HepG2 (cell line): ENCODE data around the gene CEP131. TPM values are rescaled to one million over a fixed set of nuclear protein-coding genes. Genes with fewer than 3 reads are reported as not detected.

Experiments
- BORCS8-MEF2B ChIP-seq: sonication (generic); formaldehyde crosslinking; IDR thresholded peaks from 2 replicates; pipeline ENCODE4 v1.8.0; 2022; ENCODE audit warnings: mild to moderate bottlenecking, missing genetic modification reagents
- FOXA3 ChIP-seq: IDR thresholded peaks from 2 replicates; pipeline ENCODE4 v1.6.1; 2016; ENCODE audit warnings: missing genetic modification reagents, missing compliant biosample characterization
- HNF4A ChIP-seq: sonication (generic); formaldehyde crosslinking; IDR thresholded peaks from 2 replicates; pipeline ENCODE4 v1.4.0; 2020; ENCODE audit warnings: missing genetic modification reagents
- KDM6A ChIP-seq: IDR thresholded peaks from 2 replicates; pipeline ENCODE4 v1.6.1; 2016; ENCODE audit warnings: low read depth
- LCORL ChIP-seq, 2 experiments: fragments of 450-650 bp in 1 of 2; sonication (generic) in 1 of 2; formaldehyde crosslinking in 1 of 2; IDR thresholded peaks; 2 replicates each; pipeline versions ENCODE4 v1.5.0 to v1.6.1; 2017 to 2020; ENCODE audit warnings: antibody characterized with exemption in 1 of 2, missing genetic modification reagents in 1 of 2
- NR2F6 ChIP-seq, 2 experiments: IDR thresholded peaks; 2 replicates each; pipeline ENCODE4 v1.6.1; 2016; ENCODE audit warnings: antibody characterized with exemption in 1 of 2, mild to moderate bottlenecking in 1 of 2
- PATZ1 ChIP-seq: sonication (generic); formaldehyde crosslinking; IDR thresholded peaks from 2 replicates; pipeline ENCODE4 v1.4.0; 2020; ENCODE audit warnings: missing genetic modification reagents
- POLR2G ChIP-seq: fragments of 200-400 bp; formaldehyde crosslinking; IDR thresholded peaks from 2 replicates; pipeline ENCODE4 v1.6.1; 2018; ENCODE audit warnings: mild to moderate bottlenecking, low read depth, low read length, moderate library complexity
- SP5 ChIP-seq: IDR thresholded peaks from 2 replicates; pipeline ENCODE4 v1.6.1; 2016; ENCODE audit warnings: low read depth, borderline replicate concordance
- TFAP4 ChIP-seq: sonication (generic); IDR thresholded peaks from 2 replicates; pipeline ENCODE4 v1.6.1; 2016; ENCODE audit warnings: low read depth, borderline replicate concordance
- ZNF333 ChIP-seq: sonication (generic); formaldehyde crosslinking; IDR thresholded peaks from 2 replicates; pipeline ENCODE4 v1.4.0; 2020; ENCODE audit warnings: mild to moderate bottlenecking, missing genetic modification reagents, borderline replicate concordance
- ZNF687 ChIP-seq: sonication (generic); formaldehyde crosslinking; IDR thresholded peaks from 2 replicates; pipeline ENCODE4 v1.5.1; 2020; ENCODE audit warnings: mild to moderate bottlenecking, missing genetic modification reagents, moderate library complexity
- ZNF883 ChIP-seq: sonication (generic); formaldehyde crosslinking; IDR thresholded peaks from 2 replicates; pipeline ENCODE4 v1.5.1; 2020; ENCODE audit warnings: mild to moderate bottlenecking, missing genetic modification reagents; ENCODE audit errors: not compliant biosample characterization
- polyA plus RNA-seq, 8 experiments: library from polyadenylated mRNA; depleted of rRNA in 3 of 8; stranded (reverse) in 7 of 8; unstranded in 1 of 8; fragments of >200 nt; fragmentation: Illumina TruSeq in 4 of 8; extraction: Trizol in 4 of 8; gene quantifications; 2 replicates each; pipeline versions ENCODE4 v1.2.1 to v1.2.3, GENCODE V29; 2011 to 2016; ENCODE audit warnings: low read depth in 4 of 8, missing spikeins in 1 of 8, mixed read lengths in 1 of 8; ENCODE audit not compliant: insufficient read depth in 1 of 8
- total RNA-seq, 5 experiments: library from RNA; depleted of rRNA; stranded (reverse); fragments of >200 nt; fragmentation: Illumina TruSeq; extraction: Trizol; gene quantifications; 2 replicates each; pipeline ENCODE4 v1.2.3, GENCODE V29; 2016; ENCODE audit warnings: low read depth in 1 of 5
- TF ChIP-seq, protein P1 (sequence below): sonication (generic); formaldehyde crosslinking; IDR thresholded peaks from 2 replicates; pipeline ENCODE4 v1.4.0; 2020; ENCODE audit warnings: mild to moderate bottlenecking, missing genetic modification reagents, borderline replicate concordance
- TF ChIP-seq, protein P2 (sequence below): sonication (generic); formaldehyde crosslinking; conservative IDR thresholded peaks from 2 replicates; pipeline ENCODE4 v1.4.0; 2020; ENCODE audit warnings: mild to moderate bottlenecking, missing genetic modification reagents, moderate library complexity

Gene CEP131
- total and polyA plus RNA-seq, 2 of the 13 experiments (the other 11 are each of a cell fraction or from before 2014, with no cell fraction given), result 5.0 to 16.8 TPM

DNA sequence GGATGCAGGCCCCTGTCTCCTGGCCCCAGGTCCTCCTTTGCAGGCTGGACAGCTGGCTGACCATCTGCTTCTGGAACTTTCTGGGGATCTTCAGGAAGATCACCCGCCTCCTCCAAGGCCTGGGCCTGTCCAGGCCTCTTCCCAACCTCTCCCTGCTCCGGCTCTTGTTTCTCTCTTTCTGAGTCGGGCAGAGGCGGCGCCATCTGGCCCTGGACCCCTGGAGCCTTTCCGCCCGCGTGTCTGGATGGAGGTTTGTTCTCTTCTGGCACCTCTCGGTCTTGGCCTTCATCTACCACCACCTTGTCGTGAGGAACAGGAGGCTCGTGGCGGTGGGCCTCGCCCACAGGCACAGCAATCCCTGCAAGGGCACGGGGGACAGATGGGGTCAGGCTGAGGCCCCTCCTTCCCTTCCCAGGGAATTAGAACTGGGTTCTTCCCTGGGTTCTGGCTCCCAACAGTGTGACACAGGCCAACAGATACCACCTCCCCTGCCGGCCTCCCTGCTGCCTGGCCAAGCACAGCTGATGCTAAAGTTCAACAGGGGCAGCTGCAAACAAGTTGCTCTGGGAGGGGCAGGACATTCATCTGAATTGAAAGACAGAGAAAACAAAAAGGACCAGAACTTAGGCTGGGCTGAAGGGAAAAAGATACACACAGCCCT, 29.7 kb upstream of the CEP131 start (continued):
- TF ChIP-seq NR2F6 (IDR thresholded peaks at IDR 0.05), result no peak
- TF ChIP-seq NR2F6 (CRISPR knock-in tag; IDR thresholded peaks at IDR 0.05), result peak; percentile 16; the same call in 1 of the 2 replicates
- TF ChIP-seq PATZ1 (CRISPR knock-in tag), result peak; percentile 67
- peak; percentile 95 for TF ChIP-seq TFAP4
- TF ChIP-seq HNF4A (CRISPR knock-in tag), result peak; percentile 73
- 0 out of 2 replicates have a peak, but pooled peaks have one; percentile 33 for TF ChIP-seq KDM6A
- no peak for TF ChIP-seq LCORL (IDR thresholded peaks at IDR 0.05)
- TF ChIP-seq LCORL (CRISPR knock-in tag; IDR thresholded peaks at IDR 0.05), result peak; percentile 74; the same call in 1 of the 2 replicates
- TF ChIP-seq, protein P1, sequence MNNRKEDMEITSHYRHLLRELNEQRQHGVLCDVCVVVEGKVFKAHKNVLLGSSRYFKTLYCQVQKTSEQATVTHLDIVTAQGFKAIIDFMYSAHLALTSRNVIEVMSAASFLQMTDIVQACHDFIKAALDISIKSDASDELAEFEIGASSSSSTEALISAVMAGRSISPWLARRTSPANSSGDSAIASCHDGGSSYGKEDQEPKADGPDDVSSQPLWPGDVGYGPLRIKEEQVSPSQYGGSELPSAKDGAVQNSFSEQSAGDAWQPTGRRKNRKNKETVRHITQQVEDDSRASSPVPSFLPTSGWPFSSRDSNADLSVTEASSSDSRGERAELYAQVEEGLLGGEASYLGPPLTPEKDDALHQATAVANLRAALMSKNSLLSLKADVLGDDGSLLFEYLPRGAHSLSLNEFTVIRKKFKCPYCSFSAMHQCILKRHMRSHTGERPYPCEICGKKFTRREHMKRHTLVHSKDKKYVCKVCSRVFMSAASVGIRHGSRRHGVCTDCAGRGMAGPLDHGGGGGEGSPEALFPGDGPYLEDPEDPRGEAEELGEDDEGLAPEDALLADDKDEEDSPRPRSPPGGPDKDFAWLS, result no peak
- TF ChIP-seq FOXA3, result no peak
- TF ChIP-seq, protein P2, sequence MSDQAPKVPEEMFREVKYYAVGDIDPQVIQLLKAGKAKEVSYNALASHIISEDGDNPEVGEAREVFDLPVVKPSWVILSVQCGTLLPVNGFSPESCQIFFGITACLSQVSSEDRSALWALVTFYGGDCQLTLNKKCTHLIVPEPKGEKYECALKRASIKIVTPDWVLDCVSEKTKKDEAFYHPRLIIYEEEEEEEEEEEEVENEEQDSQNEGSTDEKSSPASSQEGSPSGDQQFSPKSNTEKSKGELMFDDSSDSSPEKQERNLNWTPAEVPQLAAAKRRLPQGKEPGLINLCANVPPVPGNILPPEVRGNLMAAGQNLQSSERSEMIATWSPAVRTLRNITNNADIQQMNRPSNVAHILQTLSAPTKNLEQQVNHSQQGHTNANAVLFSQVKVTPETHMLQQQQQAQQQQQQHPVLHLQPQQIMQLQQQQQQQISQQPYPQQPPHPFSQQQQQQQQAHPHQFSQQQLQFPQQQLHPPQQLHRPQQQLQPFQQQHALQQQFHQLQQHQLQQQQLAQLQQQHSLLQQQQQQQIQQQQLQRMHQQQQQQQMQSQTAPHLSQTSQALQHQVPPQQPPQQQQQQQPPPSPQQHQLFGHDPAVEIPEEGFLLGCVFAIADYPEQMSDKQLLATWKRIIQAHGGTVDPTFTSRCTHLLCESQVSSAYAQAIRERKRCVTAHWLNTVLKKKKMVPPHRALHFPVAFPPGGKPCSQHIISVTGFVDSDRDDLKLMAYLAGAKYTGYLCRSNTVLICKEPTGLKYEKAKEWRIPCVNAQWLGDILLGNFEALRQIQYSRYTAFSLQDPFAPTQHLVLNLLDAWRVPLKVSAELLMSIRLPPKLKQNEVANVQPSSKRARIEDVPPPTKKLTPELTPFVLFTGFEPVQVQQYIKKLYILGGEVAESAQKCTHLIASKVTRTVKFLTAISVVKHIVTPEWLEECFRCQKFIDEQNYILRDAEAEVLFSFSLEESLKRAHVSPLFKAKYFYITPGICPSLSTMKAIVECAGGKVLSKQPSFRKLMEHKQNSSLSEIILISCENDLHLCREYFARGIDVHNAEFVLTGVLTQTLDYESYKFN (CRISPR knock-in tag), result peak; percentile 70
- TF ChIP-seq BORCS8-MEF2B (CRISPR knock-in tag), result peak; percentile 29; the same call in 1 of the 2 replicates
- no peak for TF ChIP-seq ZNF333 (CRISPR knock-in tag)
- peak; percentile 39; the same call in 1 of the 2 replicates for TF ChIP-seq SP5 (CRISPR knock-in tag)
- TF ChIP-seq ZNF883 (CRISPR knock-in tag), result peak; percentile 2
- no peak for TF ChIP-seq POLR2G
- TF ChIP-seq ZNF687, result peak; percentile 63
- TF ChIP-seq, all 625 proteins: peak for 21
